NCI-H69 (cell line): ENCODE measurements around the gene ANO10.

Source experiments
- DNase-seq: peaks from one replicate; lab custom pipeline; 2025; lab: John Stamatoyannopoulos, UW

The ANO10 gene

GRCh38 chr3:43316783-43317460 lies 304.9 kb downstream of the ANO10 start:
- no peak for DNase-seq
